Mucosa of stomach (tissue), 1 donor: ENCODE measurements around the gene ADAP2.
"Not testable (repeated sequence)": the region's sequence is repeated elsewhere in the genome, so short reads cannot be mapped to it uniquely, and the experiment has no call there.

ENCODE experiments used
- H3K27me3 ChIP-seq: one replicate; pipeline ENCODE4 v1.7.0; 2013; ENCODE audit warnings: mild to moderate bottlenecking, low read length; ENCODE audit not compliant: control insufficient read depth, insufficient read depth
- H3K36me3 ChIP-seq: one replicate; pipeline ENCODE4 v1.7.0; 2013; ENCODE audit warnings: low read length; ENCODE audit not compliant: control insufficient read depth, insufficient read depth
- H3K4me1 ChIP-seq: one replicate; pipeline ENCODE4 v1.7.0; 2013; ENCODE audit warnings: mild to moderate bottlenecking, low read length; ENCODE audit not compliant: control insufficient read depth, insufficient read depth
- H3K4me3 ChIP-seq: one replicate; pipeline ENCODE4 v1.7.0; 2013; ENCODE audit warnings: low read length
- H3K9ac ChIP-seq: one replicate; pipeline ENCODE4 v1.7.0; 2013; ENCODE audit warnings: mild to moderate bottlenecking, low read length, moderate library complexity
- H3K9me3 ChIP-seq: one replicate; pipeline ENCODE4 v1.7.0; 2013; ENCODE audit warnings: mild to moderate bottlenecking, low read length, moderate library complexity; ENCODE audit not compliant: control insufficient read depth
- donor health status: Pancreatic carcinoma.

The ADAP2 gene

DNA sequence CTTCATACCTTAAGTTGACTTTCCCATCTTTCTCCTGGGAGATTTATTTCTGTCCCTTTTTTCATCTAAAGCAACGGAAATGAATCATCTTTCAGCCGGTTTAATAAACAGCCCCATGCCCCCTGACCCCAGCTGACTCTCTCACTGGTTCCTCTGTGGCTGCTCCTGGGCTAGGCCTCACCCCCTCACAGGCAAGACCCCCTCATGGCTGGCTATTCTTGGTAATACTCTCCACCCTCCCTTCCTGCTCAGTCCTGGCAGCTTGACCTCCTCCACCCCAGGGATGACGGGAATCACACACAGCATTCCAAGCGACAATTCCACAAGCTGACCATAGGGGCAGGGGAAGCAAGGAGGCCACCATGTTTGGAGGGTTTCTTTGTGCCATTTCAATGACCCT is 1.5 kb upstream of the ADAP2 start:
- peaks cover 8% of the 10 kb centered on the region for H3K4me1 ChIP-seq
- peaks cover 41% of the 10 kb centered on the region for H3K27me3 ChIP-seq

DNA sequence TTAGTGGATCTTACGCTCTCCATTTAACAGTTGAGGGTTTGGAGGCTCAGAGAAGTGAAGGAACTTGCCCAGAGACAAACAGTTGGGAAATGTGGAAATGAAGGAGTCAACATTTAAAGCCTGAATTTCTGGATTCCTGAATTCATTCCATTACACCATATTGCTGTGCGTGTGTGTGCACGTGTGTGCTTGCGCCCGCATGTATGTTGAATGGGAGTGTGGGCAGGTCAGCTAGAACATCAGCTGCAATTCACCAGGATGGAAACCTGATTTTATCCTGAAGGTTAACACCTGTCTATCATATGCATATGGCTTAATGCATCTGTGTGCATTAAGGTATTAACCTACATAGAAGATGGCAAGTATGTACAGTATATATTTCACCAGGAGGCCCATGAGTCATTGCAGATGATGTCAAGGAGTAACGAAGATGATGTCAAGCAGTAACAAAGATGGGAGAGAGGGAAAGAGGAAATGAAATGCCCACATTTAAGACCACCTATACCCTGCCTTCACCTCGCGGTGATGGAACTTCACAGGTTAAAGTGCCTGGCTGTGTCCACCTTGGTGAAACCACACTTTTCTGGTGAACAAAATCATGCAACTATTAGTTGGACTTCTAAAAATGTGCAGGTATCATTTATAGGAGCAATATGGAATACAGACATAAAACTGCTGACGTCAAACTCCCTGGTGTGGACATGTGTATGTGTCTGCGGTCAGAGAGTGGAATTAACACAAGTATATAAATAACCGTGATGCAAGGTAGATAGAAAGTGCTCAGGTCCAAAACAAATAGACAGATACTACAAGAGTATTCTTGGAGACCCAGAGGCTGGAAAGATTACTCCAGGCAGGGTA is 832 bp upstream of the ADAP2 start:
- Histone ChIP-seq H3K4me1 (peaks cover 8% of the 10 kb centered on the region), H3K9me3 (no peaks in the 10 kb centered on the region), H3K9ac (no peak overlapping the region), H3K4me3 (peak overlapping the region; percentile 15), H3K36me3 (no peaks in the 10 kb centered on the region), H3K27me3 (peaks cover 41% of the 10 kb centered on the region)

More for the DNA sequence above, 1.5 kb upstream of the ADAP2 start:
- H3K9me3 ChIP-seq: no peaks in the 10 kb centered on the region
- no peaks in the 10 kb centered on the region for H3K36me3 ChIP-seq
- H3K9ac ChIP-seq: no peak overlapping the region
- no peak overlapping the region for H3K4me3 ChIP-seq

DNA sequence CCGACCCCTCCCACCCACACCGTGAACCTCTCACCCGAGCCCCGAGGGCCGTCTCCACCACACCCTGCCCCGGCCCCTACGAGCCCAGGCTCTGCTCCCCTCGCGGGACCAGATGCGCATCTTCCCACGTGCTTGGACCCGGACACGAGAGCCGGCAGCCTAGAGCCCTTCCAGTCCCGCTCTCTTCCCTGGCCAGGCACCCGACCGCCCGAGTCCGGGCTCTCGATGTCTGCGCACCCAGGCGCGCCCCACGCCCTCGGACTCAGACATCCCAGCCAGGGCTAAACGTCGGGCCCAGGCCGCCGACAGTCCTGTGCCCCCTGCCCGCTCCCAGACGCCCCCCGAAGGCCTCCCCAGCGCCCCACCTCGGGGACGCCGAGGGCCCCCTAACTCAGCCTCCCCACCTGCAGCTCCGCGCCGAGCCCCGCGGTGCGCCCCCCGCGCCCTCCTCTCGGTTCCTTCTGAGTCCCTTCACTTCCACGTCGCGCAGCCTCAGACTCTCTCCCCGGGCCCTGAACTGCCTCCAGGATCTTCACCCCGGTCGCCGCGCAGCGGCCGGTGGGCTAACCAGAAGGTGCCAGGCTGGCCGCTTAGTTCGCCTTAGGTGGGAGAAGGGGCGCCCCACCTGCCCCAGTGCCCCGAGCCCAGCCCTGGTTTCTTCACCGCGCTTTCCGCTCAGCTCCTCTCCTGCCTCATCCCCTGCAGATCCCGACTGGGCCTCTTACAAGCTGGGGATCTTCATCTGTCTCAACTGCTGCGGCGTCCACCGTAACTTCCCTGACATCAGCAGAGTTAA is 688 bp downstream of the ADAP2 start:
- peak overlapping the region; percentile 53 for H3K9ac ChIP-seq
- H3K4me3 ChIP-seq: no peak overlapping the region
- peaks cover 41% of the 10 kb centered on the region for H3K27me3 ChIP-seq
- peaks cover 8% of the 10 kb centered on the region for H3K4me1 ChIP-seq
- H3K9me3 ChIP-seq: no peaks in the 10 kb centered on the region
- H3K36me3 ChIP-seq: no peaks in the 10 kb centered on the region

DNA sequence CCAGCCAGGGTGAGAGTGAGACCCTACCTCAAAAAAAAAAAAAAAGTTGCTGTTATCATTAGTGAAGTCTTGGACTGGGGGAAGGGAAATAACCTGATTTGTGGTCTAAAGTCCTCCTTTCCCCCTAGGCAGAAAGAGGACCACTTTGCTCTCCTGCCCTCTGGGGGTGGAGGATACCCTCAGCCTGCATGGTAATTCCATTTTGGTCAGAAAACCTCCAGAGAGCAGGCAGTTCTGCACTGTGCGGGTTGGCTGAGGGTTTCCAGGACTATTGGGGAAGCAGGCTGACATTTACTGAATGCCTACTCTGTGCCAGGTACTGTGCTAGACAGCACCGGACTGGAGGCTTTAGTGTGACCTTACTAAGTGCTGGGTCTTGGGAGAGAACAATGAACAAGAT is 2.6 kb downstream of the ADAP2 start:
- no peak overlapping the region for H3K4me3 ChIP-seq
- H3K36me3 ChIP-seq: no peaks in the 10 kb centered on the region
- no peak overlapping the region for H3K9ac ChIP-seq
- H3K9me3 ChIP-seq: no peaks in the 10 kb centered on the region
- H3K27me3 ChIP-seq: peaks cover 41% of the 10 kb centered on the region
- H3K4me1 ChIP-seq: peaks cover 8% of the 10 kb centered on the region

DNA sequence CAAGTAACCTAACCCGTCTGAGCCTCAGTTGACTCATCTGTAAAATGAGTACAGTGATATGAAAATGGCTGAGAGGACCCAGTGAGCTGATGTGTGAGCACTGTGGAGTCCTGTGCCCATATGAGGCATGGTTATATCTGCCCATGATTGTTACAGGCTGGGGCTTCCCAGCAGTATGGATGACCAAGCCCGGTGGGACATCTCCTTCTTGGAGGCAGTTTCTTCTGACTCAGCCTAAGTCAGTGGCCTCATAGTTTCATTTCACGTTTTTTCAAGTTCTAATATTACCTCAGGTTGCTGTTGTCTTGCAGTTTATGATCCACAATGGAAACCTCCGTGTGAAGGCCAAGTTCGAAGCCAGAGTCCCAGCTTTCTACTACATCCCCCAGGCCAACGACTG is 4.8 kb downstream of the ADAP2 start:
- no peak overlapping the region for H3K4me3 ChIP-seq
- H3K36me3 ChIP-seq: no peaks in the 10 kb centered on the region
- H3K9ac ChIP-seq: no peak overlapping the region
- peaks cover 30% of the 10 kb centered on the region for H3K27me3 ChIP-seq
- H3K4me1 ChIP-seq: peaks cover 8% of the 10 kb centered on the region
- no peaks in the 10 kb centered on the region for H3K9me3 ChIP-seq

DNA sequence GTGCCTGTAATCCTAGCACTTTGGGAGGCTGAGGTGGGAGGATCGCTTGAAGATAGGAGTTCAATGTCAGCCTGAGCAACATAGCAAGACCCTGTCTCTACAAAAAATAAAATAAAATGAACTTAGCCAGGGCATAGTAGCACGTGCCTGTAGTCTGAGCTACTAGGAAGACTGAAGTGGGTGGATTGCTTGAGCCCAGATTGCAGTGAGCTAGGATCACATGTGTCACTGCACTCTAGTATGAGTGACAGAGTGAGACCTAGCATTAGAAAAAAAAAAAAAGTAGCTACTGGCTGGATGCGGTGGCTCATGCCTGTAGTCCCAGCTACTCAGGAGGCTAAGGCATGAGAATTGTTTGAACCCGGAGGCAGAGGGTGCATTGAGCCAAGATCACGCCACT is 6.0 kb downstream of the ADAP2 start:
- H3K27me3 ChIP-seq: peaks cover 18% of the 10 kb centered on the region

DNA sequence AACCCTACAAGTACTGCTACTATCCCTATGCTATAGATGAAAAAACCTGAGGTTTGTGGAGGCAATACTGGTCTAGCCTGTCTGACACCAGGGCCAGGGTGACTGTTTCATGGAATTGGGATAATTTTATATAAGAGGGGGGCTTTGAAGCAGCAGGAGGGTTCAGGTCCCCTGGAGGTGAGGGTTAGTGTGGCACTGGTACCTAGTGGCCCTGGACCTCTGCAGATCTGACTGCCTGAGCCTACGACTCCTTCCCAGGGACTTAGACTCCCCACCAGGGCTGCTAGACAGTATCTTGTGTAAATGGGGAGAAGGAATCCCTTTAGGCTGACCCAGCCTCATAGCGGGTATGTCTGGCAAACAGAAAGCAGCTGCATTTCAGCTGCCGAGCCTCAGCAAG is 6.8 kb downstream of the ADAP2 start:
- Histone ChIP-seq H3K4me1 (no peaks in the 10 kb centered on the region), H3K27me3 (peaks cover 10% of the 10 kb centered on the region), H3K36me3 (no peaks in the 10 kb centered on the region), H3K9me3 (no peaks in the 10 kb centered on the region), H3K9ac (no peak overlapping the region), H3K4me3 (no peak overlapping the region)

More for the DNA sequence above, 6.0 kb downstream of the ADAP2 start:
- H3K4me1 ChIP-seq: peaks cover 2% of the 10 kb centered on the region
- H3K9ac ChIP-seq: no peak overlapping the region
- H3K36me3 ChIP-seq: no peaks in the 10 kb centered on the region
- no peak overlapping the region for H3K4me3 ChIP-seq
- no peaks in the 10 kb centered on the region for H3K9me3 ChIP-seq

DNA sequence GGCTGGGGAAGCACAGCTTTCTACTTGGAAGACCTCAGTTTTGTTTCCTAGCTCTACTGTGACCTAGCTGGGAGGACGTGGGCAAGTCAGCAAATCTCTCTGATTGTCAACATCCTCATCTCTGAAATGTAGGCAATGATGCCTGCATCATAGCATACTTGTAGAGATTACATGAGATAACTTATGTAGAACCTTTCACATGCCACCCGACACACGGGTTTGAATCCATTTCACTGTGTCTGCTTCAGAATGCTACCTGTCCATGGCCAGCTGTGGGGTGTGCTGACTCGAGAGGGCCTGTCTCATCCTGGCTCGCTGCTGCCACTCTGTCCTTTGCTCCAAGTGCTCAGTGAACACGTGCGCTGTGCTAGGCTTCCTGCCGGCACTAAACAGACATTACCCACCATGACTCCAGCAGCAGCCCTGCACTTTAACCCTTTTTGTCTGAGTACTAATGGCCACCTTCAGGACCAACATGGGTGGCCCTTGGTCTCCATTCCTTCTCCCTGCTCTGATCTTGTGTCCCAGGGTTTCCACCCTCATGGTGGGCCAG is 7.4 kb downstream of the ADAP2 start:
- Histone ChIP-seq H3K27me3 (peaks cover 5% of the 10 kb centered on the region), H3K9me3 (no peaks in the 10 kb centered on the region), H3K36me3 (no peaks in the 10 kb centered on the region), H3K9ac (no peak overlapping the region), H3K4me1 (no peaks in the 10 kb centered on the region), H3K4me3 (no peak overlapping the region)

DNA sequence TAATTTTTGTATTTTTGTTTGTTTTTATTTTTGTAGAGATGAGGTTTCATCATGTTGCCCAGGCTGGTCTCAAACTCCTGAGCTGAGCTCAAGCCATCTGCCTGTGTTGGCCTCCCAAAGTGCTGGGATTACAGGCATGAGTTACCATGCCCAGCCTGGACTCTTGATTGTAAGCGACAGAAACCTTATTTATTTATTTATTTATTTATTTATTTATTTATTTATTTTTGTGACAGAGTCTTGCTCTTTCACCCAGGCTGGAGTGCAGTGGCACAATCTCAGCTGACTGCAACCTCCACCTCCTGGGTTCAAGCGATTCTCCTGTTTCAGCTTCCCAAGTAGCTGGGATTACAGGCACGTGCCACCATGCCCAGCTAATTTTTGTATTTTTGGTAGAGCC is 8.1 kb downstream of the ADAP2 start:
- not testable (repeated sequence) for H3K27me3 ChIP-seq, H3K4me3 ChIP-seq, H3K9ac ChIP-seq, H3K9me3 ChIP-seq, H3K36me3 ChIP-seq, H3K4me1 ChIP-seq

DNA sequence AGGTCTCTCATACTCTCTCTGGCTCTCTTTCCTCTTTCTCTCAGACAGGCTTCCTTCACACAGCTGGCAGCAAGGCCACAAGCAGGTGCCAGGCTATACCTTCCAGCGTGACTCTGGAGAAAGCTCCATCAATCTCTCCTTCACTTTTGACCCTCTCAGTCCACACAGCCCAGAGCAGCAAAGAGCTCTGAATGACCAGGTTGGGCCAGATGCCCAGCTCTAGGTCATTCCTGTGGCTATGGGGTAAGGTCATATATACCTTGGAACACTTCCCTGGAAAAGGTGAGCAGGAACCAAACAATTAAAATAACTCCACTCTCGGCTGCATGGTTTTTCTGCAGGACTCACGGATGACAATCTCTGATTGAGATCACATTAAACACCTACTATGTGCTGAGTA is 8.8 kb downstream of the ADAP2 start:
- H3K4me3 ChIP-seq: no peak overlapping the region
- H3K27me3 ChIP-seq: peaks cover 3% of the 10 kb centered on the region
- no peaks in the 10 kb centered on the region for H3K9me3 ChIP-seq
- no peaks in the 10 kb centered on the region for H3K4me1 ChIP-seq
- H3K36me3 ChIP-seq: no peaks in the 10 kb centered on the region
- no peak overlapping the region for H3K9ac ChIP-seq

DNA sequence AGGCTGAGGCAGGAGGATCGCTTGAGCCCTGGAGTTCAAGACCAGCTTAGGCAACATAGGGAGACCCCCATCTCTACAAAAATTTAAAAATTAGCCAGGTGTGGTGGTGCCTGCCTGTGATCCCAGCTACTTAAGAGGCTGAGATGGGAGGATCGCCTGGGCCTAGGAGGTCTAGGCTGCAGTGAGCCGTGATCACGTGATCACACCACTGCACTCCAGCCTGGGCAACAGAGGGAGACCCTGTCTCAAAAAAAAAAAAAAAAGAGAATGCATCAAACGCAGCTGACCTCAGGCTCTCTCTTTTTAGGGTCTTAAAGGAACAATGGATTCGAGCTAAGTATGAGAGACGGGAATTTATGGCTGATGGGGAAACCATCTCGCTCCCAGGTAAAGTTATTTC is 9.8 kb downstream of the ADAP2 start:
- not testable (repeated sequence) for H3K36me3 ChIP-seq, H3K27me3 ChIP-seq

DNA sequence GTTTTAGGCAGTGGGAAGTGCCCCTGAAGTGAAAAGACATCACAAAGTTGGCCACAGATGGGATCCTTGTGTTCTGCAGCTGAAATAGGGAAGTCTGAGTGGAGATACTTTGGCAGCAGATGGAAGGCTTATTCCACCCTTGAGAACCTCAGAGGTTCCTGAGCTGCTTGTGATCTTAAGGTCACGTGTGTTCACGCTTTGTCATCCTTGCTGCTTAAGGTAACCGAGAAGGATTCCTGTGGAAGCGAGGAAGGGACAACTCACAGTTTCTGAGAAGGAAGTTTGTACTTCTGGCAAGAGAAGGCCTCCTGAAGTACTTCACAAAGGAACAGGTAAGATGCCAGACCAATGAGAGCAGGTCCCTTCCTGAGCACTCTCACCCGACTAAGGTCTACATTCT is 12.2 kb downstream of the ADAP2 start:
- H3K9ac ChIP-seq: no peak overlapping the region

More for the DNA sequence above, 9.8 kb downstream of the ADAP2 start:
- not testable (repeated sequence) for H3K9me3 ChIP-seq, H3K4me3 ChIP-seq, H3K4me1 ChIP-seq, H3K9ac ChIP-seq

More for the DNA sequence above, 12.2 kb downstream of the ADAP2 start:
- Histone ChIP-seq H3K9me3 (no peaks in the 10 kb centered on the region), H3K4me3 (no peak overlapping the region), H3K36me3 (no peaks in the 10 kb centered on the region), H3K27me3 (peaks cover 3% of the 10 kb centered on the region), H3K4me1 (no peaks in the 10 kb centered on the region)
